HG03354 (cell line): ENCODE data around the gene PTER.
A peak's percentile ranks its signal among the peaks of the same experiment; 100 is the strongest.

Experiments used
- ATAC-seq: cut with Tn5 transposase; IDR thresholded peaks from one replicate; pipeline ENCODE4 v1.9.1; 2021; ENCODE audit warnings: mild to moderate bottlenecking; ENCODE audit not compliant: unreplicated experiment, poor library complexity, severe bottlenecking

The PTER gene

GRCh38 chr10:16436758-16437539 lies at the start of gene PTER:
PTER (plus strand) TSS chr10:16437010; CDS start chr10:16484385, 47,375 bp downstream.
- ATAC-seq, result peak; percentile 99

GRCh38 chr10:16392531-16393069 lies 44.2 kb upstream of the PTER start:
- no peak for ATAC-seq

- ATAC-seq, result no peak
Observed at GRCh38 chr10:16393271-16393858, 43.4 kb upstream of the PTER start.

- ATAC-seq, result peak; percentile 61
Observed at GRCh38 chr10:16401416-16401815, 35.4 kb upstream of the PTER start.

GRCh38 chr10:16408379-16408778 lies 28.4 kb upstream of the PTER start:
- no peak for ATAC-seq

GRCh38 chr10:16417341-16417740 lies 19.5 kb upstream of the PTER start:
- ATAC-seq, result no peak

- no peak for ATAC-seq
Observed at GRCh38 chr10:16423599-16423998, 13.2 kb upstream of the PTER start.

GRCh38 chr10:16425449-16425848 lies 11.4 kb upstream of the PTER start:
- ATAC-seq, result no peak

- no peak for ATAC-seq
Observed at GRCh38 chr10:16429539-16429938, 7.3 kb upstream of the PTER start.

GRCh38 chr10:16436367-16436757 lies 448 bp upstream of the PTER start:
- peak; percentile 9 for ATAC-seq

- no peak for ATAC-seq
Observed at GRCh38 chr10:16437540-16437894, 707 bp downstream of the PTER start.

- ATAC-seq, result no peak
Observed at GRCh38 chr10:16439295-16439694, 2.5 kb downstream of the PTER start.

GRCh38 chr10:16440396-16441133 lies 3.8 kb downstream of the PTER start:
- no peak for ATAC-seq

GRCh38 chr10:16441173-16441840 lies 4.5 kb downstream of the PTER start:
- no peak for ATAC-seq

- no peak for ATAC-seq
Observed at GRCh38 chr10:16442914-16443313, 6.1 kb downstream of the PTER start.

- ATAC-seq, result no peak
Observed at GRCh38 chr10:16445770-16446469, 9.1 kb downstream of the PTER start.

- no peak for ATAC-seq
Observed at GRCh38 chr10:16449454-16449853, 12.6 kb downstream of the PTER start.

GRCh38 chr10:16458166-16458955 lies 21.6 kb downstream of the PTER start:
- no peak for ATAC-seq

- no peak for ATAC-seq
Observed at GRCh38 chr10:16459423-16459939, 22.7 kb downstream of the PTER start.
